Activated CD4-positive, alpha-beta T cell treated with anti-CD3 and anti-CD28 coated beads, Interleukin-2, amount 50 U/mL, for 1 hour (primary cell): ENCODE measurements around the gene COL4A3.

Source experiments
- DNase-seq: peaks from one replicate; pipeline ENCODE4 v3.0.0-alpha.2; 2020

COL4A3 gene

DNA sequence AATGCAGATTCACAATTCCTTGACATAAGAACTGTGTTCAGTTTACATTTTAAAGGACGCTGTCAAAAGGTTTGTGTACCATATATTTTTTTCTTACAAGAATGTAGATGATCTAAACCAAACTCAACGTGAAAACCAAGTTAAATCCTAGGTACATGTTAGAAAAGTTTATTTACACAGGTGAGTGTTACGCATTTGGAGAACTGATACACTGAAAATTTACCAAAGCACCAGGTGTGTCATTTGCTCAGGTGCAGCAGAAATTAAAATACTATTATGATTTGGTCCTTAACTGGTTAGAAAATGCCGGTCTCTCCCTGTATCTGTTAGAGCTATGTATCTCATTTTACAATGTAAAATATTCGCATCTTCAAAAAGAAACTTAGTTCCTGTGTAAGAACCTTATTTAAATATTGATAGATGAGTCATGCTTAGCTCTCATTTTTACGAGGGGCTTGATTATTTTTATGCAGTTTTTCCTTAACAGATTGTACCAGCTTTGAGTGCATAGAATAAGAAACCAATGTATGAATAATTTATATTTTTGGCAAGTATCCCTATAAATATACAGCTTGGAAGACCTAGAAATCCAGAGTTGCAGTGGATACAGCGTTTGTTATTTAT, 185.7 kb downstream of the COL4A3 start:
- DNase-seq = no peak

- no peak for DNase-seq
These were observed 187.2 kb downstream of the COL4A3 start for GRCh38 chr2:227351639-227352038.

- no peak for DNase-seq
These were observed 195.9 kb downstream of the COL4A3 start for GRCh38 chr2:227360351-227360750.

GRCh38 chr2:227363756-227364155, 199.3 kb downstream of the COL4A3 start:
- DNase-seq = no peak
